ENCODE data around the gene GOLPH3.
A peak's percentile ranks its signal among the peaks of the same experiment; 100 is the strongest.
"Not testable (repeated sequence)": the region's sequence is repeated elsewhere in the genome, so short reads cannot be mapped to it uniquely, and the experiment has no call there.

GOLPH3 gene

DNA sequence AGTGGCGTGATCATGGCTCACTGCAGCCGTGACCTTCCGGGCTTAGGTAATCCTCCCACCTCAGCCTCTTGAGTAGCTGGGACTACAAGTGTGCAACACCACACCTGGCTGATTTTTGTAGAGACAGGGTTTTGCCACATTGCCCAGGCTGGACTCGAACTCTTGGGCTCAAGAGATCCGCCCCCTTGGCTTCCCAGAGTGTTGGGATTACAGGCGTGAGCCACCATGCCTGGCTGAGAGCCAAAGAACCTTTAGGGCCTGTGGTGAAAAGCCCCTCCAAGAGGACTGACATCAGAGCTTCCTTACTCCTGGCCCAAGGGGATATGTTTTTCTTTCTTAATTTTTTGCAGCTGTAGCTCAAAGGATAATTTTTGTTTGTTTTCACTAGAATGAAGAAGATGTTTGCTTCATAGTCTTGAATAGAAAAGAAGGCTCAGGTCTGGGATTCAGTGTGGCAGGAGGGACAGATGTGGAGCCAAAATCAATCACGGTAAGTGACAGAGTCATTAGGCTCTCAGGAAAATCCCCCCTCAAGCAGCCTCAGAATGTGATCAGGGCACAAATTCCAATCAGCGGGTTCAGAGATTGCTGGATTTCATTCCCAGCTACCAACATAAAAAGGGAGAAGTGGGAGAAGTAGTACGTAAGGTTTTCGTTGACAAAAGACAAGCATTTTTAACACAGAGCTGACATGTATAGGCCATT, 77.1 kb downstream of the GOLPH3 start:
- no peak for DNase-seq

DNA sequence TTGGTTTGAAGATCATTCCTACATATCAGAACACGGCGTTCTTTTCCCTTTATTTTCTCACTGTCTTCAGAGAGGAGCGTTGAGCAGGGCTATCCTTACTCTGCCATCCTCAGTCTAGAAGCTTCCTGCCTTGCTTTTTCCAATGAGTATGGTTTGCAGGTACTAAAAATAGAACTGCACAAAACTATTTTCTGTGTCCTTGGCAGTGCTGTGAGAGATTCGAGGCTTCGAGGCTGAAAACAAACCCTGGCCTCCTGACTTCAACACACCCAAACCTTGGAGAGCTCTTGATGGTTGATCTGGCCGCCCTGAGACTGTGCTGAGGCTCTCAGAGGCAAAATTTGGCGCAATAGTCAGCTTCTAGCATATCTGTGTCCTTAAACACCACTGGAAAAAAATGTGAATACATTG, 78.9 kb downstream of the GOLPH3 start:
- no peak for DNase-seq

GRCh38 chr5:32094691-32095090, 79.4 kb downstream of the GOLPH3 start:
- DNase-seq = no peak

- DNase-seq = peak; percentile 37
These were observed 80.9 kb downstream of the GOLPH3 start for GRCh38 chr5:32092938-32093812.

DNA sequence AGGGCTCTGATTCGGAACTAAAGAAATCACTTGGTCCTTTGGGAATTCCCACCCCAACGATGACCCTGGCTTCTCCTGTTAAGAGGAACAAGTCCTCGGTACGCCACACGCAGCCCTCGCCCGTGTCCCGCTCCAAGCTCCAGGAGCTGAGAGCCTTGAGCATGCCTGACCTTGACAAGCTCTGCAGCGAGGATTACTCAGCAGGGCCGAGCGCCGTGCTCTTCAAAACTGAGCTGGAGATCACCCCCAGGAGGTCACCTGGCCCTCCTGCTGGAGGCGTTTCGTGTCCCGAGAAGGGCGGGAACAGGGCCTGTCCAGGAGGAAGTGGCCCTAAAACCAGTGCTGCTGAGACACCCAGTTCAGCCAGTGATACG, 83.4 kb downstream of the GOLPH3 start:
- no peak for DNase-seq

DNA sequence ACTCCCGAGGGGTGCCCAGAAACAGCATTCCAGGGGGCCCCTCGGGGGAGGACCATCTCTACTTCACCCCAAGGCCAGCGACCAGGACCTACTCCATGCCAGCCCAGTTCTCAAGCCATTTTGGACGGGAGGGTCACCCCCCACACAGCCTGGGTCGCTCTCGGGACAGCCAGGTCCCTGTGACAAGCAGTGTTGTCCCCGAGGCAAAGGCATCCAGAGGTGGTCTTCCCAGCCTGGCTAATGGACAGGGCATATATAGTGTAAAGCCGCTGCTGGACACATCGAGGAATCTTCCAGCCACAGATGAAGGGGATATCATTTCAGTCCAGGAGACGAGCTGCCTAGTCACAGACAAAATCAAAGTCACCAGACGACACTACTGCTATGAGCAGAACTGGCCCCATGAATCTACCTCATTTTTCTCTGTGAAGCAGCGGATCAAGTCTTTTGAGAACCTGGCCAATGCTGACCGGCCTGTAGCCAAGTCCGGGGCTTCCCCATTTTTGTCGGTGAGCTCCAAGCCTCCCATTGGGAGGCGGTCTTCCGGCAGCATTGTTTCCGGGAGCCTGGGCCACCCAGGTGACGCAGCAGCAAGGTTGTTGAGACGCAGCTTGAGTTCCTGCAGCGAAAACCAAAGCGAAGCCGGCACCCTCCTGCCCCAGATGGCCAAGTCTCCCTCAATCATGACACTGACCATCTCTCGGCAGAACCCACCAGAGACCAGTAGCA, 83.9 kb downstream of the GOLPH3 start:
- DNase-seq = no peak

DNA sequence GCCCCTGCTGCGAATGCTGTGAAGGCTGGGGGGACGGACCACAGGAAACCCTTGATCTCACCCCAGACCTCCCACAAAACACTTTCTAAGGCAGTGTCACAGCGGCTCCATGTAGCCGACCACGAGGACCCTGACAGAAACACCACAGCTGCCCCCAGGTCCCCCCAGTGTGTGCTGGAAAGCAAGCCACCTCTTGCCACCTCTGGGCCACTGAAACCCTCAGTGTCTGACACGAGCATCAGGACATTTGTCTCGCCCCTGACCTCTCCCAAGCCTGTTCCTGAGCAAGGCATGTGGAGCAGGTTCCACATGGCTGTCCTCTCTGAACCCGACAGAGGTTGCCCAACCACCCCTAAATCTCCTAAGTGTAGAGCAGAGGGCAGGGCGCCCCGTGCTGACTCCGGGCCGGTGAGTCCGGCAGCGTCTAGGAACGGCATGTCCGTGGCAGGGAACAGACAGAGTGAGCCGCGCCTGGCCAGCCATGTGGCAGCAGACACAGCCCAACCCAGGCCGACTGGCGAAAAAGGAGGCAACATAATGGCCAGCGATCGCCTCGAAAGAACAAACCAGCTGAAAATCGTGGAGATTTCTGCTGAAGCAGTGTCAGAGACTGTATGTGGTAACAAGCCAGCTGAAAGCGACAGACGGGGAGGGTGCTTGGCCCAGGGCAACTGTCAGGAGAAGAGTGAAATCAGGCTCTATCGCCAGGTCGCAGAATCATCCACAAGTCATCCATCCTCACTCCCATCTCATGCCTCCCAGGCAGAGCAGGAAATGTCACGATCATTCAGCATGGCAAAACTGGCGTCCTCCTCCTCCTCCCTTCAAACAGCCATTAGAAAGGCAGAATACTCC, 84.7 kb downstream of the GOLPH3 start:
- no peak for DNase-seq

GRCh38 chr5:32088214-32088613, 85.9 kb downstream of the GOLPH3 start:
- DNase-seq = no peak

DNA sequence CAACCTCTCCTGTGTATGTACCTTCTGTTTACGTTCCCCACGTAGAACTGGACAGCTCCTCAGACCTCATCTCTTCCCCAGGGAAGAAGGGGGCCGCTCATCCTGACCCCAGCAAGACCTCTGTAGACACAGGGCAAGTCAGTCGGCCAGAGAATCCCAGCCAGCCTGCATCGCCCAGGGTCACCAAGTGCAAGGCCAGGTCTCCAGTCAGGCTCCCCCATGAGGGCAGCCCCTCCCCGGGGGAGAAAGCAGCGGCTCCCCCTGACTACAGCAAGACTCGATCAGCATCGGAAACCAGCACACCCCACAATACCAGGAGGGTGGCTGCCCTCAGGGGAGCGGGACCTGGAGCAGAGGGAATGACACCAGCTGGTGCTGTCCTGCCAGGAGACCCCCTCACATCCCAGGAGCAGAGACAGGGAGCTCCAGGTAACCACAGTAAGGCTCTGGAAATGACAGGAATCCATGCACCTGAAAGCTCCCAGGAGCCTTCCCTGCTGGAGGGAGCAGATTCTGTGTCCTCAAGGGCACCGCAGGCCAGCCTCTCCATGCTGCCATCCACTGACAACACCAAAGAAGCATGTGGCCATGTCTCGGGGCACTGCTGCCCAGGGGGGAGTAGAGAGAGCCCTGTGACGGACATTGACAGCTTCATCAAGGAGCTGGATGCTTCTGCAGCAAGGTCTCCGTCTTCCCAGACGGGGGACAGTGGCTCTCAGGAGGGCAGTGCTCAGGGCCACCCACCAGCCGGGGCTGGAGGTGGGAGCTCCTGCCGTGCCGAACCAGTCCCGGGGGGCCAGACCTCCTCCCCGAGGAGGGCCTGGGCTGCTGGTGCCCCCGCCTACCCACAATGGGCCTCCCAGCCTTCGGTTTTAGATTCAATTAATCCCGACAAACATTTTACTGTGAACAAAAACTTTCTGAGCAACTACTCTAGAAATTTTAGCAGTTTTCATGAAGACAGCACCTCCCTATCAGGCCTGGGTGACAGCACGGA, 86.7 kb downstream of the GOLPH3 start:
- DNase-seq = no peak

DNA sequence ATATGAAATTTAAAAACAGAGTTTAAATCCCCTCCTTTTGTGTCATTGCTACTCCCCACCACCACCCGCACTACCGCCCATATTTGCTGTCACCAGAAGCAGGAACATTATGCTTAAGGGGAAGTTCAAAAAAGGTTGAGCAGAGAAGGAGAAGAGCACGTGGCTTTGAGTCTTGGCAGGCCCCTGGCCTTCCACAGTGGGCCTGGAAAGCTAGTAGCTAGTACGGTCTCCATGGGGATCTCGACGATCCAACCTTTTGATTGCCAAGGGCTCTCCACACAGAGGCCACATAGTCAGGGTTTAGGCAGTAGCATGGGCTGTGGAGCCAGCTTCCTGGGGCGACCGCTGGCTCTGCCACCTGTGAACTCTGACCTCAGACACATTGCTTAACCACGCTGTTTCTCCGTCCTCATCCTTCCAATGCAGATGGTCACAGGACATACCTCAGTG, 90.1 kb downstream of the GOLPH3 start:
- no peak for DNase-seq

GRCh38 chr5:32082701-32083100, 91.4 kb downstream of the GOLPH3 start:
- no peak for DNase-seq

DNA sequence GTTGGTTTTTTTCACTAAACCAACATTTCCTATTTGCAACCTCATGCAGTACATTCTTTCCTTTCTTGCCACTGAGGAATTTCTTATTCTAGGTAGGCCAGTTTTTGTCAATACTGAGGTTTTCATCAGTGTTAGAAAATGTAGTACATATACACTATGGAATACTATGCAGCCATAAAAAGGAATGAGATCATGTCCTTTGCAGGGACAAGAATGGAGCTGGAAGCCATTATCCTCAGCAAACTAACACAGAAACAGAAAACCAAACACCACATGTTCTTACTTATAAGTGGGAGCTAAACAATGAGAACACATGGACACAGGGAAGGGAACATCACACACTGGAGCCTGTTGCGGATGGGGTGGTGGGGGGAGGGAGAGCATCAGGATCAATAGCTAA, 93.6 kb downstream of the GOLPH3 start:
- DNase-seq = not testable (repeated sequence)

DNA sequence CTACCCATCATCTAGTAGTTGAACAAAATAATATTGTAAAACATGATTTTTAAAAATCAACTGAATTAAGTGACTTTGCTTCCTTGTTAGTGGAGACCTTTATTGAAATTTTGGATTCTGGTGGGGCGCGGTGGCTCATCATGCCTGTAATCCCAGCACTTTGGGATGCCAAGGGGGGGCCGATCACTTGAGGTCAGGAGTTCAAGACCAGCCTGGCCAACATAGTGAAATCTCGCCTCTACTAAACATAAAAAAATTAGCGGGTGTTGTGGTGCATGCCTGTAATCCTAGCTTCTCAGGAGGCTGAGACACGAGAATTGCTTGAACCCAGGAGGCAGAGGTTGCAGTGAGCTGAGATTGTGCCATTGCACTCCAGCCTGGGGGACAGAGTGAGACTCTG, 95.3 kb downstream of the GOLPH3 start:
- DNase-seq = not testable (repeated sequence)

DNA sequence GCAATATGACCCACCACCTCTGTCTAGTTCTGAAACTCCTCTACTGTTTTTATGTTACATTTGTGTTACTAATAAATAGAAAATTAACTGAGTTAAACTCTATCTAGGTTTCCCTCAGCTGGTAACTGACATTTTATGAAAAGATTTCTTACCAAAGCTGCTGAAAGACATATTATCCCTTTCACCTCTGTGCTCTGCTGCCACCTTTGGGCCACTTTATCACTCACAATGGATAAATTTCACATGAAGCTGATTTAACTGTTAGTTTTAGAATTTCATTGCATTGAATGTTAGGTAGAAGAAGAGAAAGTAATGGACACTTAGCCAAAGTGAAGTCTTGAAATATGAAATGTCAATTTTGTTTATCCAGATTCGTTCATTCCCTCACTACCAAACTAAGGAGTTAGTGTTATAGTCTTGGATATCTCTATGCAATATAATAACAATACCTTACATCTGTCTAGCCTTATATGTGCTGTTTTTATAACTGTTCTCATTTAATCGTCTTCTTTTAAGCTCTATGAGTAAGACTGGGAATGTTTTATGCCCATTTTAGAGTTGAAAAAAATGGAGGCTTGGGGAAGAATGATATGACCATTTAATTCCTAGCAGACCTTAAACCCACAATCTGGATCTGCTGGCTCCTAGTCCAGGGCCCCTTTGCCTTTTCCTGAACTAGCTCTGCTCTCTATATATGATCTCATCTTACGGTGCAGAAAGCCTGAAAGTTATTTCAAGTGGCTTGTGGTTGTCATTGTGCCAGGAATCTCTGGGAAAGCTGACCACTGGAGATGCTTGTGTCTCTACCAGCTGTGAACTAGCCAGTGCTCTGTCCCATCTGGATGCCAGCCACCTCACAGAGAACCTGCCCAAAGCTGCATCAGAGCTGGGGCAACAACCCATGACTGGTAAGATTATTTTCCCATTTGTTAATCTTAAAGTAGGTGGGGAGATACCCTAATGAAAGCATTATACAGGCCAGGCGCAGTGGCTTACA, 97.1 kb downstream of the GOLPH3 start:
- DNase-seq = no peak

Data from NCI-H1092 (cell line).